Activated naive CD4-positive, alpha-beta T cell treated with anti-CD3 and anti-CD28 coated beads, Interleukin-2, amount 50 U/mL, for 72 hours (primary cell): ENCODE data around the gene CISD3. TPM values are rescaled to one million over a fixed set of nuclear protein-coding genes. Genes with fewer than 3 reads are reported as not detected.

Source experiments
- ATAC-seq, 2 donors: fragments of 150-1000 bp; cut with Tn5 transposase; 2 replicates each; pipeline ENCODE4 v1.10.0; 2021; ENCODE audit warnings: mild to moderate bottlenecking in 2 of 2, moderate library complexity in 2 of 2
- DNase-seq, 2 donors: peaks; one replicate each; pipeline ENCODE4 v3.0.0; 2021 to 2022; ENCODE audit warnings: low spot score in 2 of 2
- H3K27ac Mint-ChIP-seq, 2 donors: one replicate each; pipeline ENCODE4 v1.8.0; 2022; ENCODE audit warnings: mild to moderate bottlenecking in 2 of 2, mixed read lengths in 2 of 2
- H3K36me3 Mint-ChIP-seq, 2 donors: one replicate each; pipeline ENCODE4 v1.8.0; 2022; ENCODE audit warnings: mixed read lengths in 2 of 2
- H3K9me3 Mint-ChIP-seq, 2 donors: one replicate each; pipeline ENCODE4 v1.8.0; 2022; ENCODE audit warnings: mixed read lengths in 2 of 2
- total RNA-seq, 2 donors: library from RNA; stranded (reverse); gene quantifications; one replicate each; pipeline ENCODE4 v1.2.3, GENCODE V29; 2022

The CISD3 gene
- total RNA-seq, 2 donors from 2014 or later, result 32.7 to 40.7 TPM

GRCh38 chr17:38746004-38746848, 16.1 kb downstream of the CISD3 start:
- H3K9me3 Mint-ChIP-seq, result no peaks in the 10 kb centered on the region
- no peaks in the 10 kb centered on the region for H3K36me3 Mint-ChIP-seq
- ATAC-seq (no peak), DNase-seq (no peak)
- no peak overlapping the region for H3K27ac Mint-ChIP-seq

DNA sequence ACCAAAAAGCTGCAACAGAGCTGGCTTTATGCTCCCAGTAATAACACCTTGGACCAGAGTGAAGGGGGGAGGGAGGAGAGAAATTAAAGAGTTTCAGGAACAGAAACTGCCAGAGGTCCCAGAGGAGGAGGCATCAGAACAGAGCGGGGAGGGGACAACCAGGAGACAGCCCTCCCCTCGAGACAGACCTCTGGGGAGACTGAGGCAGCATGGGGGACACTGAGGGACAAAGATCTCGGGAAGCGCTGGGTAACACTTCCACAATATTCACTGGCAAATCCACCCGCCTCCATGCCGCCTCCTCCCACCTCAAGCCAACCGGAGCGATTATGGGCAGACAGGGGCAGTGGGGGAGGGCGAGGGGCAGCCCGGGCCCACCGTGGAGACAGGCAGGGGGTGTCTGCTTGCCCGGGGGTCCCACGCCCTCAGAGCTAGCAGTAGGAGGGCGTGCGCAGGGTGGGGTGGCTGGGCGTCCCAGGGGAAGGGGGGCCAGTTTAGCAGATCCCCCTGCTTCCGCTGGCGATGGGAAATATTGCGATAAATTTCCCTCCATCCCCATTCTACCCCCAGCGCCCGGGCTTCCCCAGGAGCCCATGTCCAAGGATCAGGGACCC, 16.8 kb downstream of the CISD3 start:
- DNase-seq (no peak), ATAC-seq (no peak)
- Mint-ChIP-seq H3K9me3 (no peaks in the 10 kb centered on the region), H3K27ac (no peak overlapping the region), H3K36me3 (peaks cover 0 to 3% of the 10 kb centered on the region in 2 donors)

DNA sequence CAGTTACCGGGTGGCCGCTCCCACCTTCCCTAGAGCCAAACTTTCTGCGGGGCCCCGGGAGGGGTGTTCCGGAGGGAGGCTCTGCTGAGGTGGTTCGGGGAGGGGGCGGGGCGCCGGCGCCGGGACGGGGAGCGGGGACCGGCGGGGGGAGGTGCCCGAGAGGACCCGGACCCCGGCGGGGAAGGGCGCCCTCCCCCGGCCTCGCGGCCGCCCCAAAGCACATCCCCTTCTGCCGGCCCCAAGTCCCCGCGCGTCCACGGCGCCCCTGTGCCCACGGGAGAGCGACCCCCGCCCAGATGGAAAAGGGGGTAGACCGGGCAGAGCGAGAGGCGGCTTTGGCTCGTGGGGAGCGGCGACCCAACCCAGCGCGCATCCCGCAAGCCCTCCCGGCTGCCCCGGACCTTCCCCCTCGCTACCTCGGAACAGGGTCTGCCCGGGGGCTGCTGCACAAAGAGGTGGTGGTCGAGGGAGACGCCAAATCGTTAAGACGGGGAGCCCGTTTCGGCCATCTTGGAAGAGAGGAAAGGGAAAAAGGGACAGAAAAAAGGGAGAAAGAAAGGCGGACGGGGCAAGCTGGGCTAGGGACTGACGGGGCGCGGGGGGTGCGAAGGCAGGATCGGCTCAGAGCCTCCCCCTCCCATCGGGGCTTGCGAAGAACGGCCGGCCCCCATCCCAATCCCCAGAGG, 17.5 kb downstream of the CISD3 start:
- peaks cover 3 to 10% of the 10 kb centered on the region in 2 donors for H3K36me3 Mint-ChIP-seq
- no peaks in the 10 kb centered on the region for H3K9me3 Mint-ChIP-seq
- DNase-seq (no peak), ATAC-seq (no peak)
- peak overlapping the region in 1 of 2 donors; percentile 73 for H3K27ac Mint-ChIP-seq

GRCh38 chr17:38748149-38748891, 18.2 kb downstream of the CISD3 start, which contains the start of gene PCGF2:
Gene PCGF2 (minus strand): TSS chr17:38748336. CDS start chr17:38740402, 7,934 bp downstream.
- no peak for DNase-seq
- H3K36me3 Mint-ChIP-seq, result peaks cover 9 to 17% of the 10 kb centered on the region in 2 donors
- no peak for ATAC-seq
- peak within 1 kb of the TSS in 1 of 2 donors; percentile 73 for H3K27ac Mint-ChIP-seq
- no peaks in the 10 kb centered on the region for H3K9me3 Mint-ChIP-seq

DNA sequence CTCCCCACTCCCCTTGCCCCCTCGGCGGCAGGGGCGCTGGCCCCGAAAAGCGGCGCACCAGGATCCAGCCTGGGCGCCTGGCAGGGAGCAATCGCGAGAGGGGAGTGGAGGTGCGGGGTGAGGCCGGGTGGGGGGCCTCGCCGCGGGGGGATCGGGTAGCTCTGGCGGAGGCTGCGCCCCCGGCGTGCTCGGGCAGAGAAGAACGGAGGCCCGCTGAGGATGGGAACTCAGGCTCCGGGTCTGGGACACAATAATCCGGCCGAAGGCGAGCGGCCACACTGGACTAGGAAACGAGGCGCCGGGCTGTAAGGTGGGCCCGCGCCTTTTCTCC, 18.7 kb downstream of the CISD3 start:
- Mint-ChIP-seq H3K9me3 (no peaks in the 10 kb centered on the region), H3K36me3 (peaks cover 15 to 22% of the 10 kb centered on the region in 2 donors), H3K27ac (no peak overlapping the region)
- no peak for ATAC-seq
- DNase-seq, result no peak

GRCh38 chr17:38749223-38750043, 19.3 kb downstream of the CISD3 start:
- peaks cover 19 to 24% of the 10 kb centered on the region in 2 donors for H3K36me3 Mint-ChIP-seq

DNA sequence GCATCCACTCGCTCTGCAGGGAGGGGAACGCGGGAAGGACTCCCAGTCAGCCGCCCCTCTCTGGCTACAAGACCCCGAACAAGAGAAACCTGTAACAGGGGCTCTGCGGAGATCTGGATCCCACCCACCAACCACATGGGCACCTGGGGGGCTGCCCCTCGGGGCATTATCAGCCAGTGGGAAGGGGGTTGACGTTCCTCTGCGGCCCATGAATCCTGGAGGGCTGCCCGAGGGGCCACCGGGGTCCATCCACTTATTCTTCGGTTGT, 19.8 kb downstream of the CISD3 start:
- ATAC-seq (no peak), DNase-seq (no peak)
- Mint-ChIP-seq H3K9me3 (no peaks in the 10 kb centered on the region), H3K27ac (no peak overlapping the region), H3K36me3 (peaks cover 23 to 28% of the 10 kb centered on the region in 2 donors)

More at GRCh38 chr17:38749223-38750043, 19.3 kb downstream of the CISD3 start:
- DNase-seq (peak in 1 of 2 donors; percentile 33), ATAC-seq (no peak)
- no peaks in the 10 kb centered on the region for H3K9me3 Mint-ChIP-seq
- no peak overlapping the region for H3K27ac Mint-ChIP-seq

DNA sequence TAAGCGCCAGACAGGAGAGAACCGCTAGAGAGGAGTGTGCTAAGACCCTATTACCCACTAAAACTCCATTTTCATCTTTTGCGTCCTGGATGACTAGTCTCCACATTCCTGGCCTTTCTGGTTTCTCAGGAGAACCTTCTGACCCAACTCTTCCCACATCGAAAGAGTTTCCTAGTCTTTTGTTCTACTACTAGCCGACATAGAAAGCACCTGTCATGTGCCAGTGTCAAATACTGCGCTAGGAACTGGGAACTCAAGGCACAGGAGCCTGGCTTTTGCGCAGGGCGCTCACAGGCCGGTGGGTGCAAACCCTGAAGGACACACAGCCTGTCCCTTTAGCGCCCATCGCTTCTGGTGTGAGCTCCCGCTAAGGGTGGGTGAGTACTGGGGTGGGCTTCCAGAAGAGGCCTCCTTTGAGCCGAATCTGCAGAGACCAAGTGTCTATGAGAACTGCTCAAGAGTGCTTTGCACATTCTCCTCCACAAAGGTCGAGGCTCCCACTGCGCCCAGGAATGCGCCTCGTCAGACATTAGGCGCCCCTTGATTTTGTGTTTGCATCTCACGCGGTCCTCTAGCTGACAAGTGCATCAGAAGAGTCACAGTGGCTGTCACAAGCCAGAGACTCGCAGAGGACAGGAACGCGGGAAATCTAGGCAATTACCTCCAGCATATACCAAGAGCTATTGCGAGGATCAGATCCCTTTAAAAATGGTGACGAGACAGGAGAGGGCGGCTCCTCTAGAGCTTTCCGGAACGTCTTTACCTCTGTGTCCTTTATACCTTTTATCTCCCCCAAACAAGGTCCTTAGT, 20.4 kb downstream of the CISD3 start:
- Mint-ChIP-seq H3K9me3 (no peaks in the 10 kb centered on the region), H3K36me3 (peaks cover 23 to 28% of the 10 kb centered on the region in 2 donors), H3K27ac (peak overlapping the region; percentile 48 to 98)
- DNase-seq (no peak), ATAC-seq (no peak)

GRCh38 chr17:38751144-38751807, 21.1 kb downstream of the CISD3 start:
- peak overlapping the region; percentile 98 to 100 for H3K27ac Mint-ChIP-seq
- H3K36me3 Mint-ChIP-seq, result peaks cover 23 to 33% of the 10 kb centered on the region in 2 donors
- ATAC-seq, result no peak
- no peak for DNase-seq
- no peaks in the 10 kb centered on the region for H3K9me3 Mint-ChIP-seq

GRCh38 chr17:38751808-38752307, 21.7 kb downstream of the CISD3 start:
- Mint-ChIP-seq H3K27ac (peak overlapping the region; percentile 98 to 100), H3K36me3 (peaks cover 23 to 33% of the 10 kb centered on the region in 2 donors), H3K9me3 (no peaks in the 10 kb centered on the region)
- DNase-seq (peak; percentile 85 to 95), ATAC-seq (peak; percentile 30 to 46)

GRCh38 chr17:38752308-38753070, 22.3 kb downstream of the CISD3 start, which contains the start of gene PSMB3:
Gene PSMB3 (plus strand): TSS chr17:38752741. CDS start chr17:38752827, 86 bp downstream.
- no peaks in the 10 kb centered on the region for H3K9me3 Mint-ChIP-seq
- peaks cover 23 to 33% of the 10 kb centered on the region in 2 donors for H3K36me3 Mint-ChIP-seq
- DNase-seq (peak; percentile 93 to 98), ATAC-seq (peak; percentile 89 to 90)
- H3K27ac Mint-ChIP-seq, result peak within 1 kb of the TSS; percentile 98 to 100

DNA sequence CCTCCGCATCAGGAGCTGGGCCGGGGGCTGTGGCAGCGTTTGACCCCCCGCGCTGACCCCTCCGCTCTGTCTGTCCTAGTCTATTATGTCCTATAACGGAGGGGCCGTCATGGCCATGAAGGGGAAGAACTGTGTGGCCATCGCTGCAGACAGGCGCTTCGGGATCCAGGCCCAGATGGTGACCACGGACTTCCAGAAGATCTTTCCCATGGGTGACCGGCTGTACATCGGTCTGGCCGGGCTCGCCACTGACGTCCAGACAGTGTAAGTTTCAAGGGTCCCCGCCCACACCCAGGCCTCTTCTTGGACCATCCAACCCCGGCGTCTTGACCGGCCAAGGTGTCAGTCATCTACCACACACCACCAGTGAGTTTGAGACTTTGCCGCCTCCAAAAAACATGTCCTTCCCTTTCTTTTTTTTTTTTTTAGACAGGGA, 22.9 kb downstream of the CISD3 start:
- no peak for DNase-seq
- Mint-ChIP-seq H3K9me3 (no peaks in the 10 kb centered on the region), H3K27ac (peak overlapping the region; percentile 98 to 100), H3K36me3 (peaks cover 23 to 33% of the 10 kb centered on the region in 2 donors)
- ATAC-seq, result no peak

- Mint-ChIP-seq H3K36me3 (peaks cover 0 to 16% of the 10 kb centered on the region in 2 donors), H3K9me3 (no peaks in the 10 kb centered on the region), H3K27ac (peak overlapping the region; percentile 53 to 65)
- ATAC-seq (peak; percentile 46 to 65), DNase-seq (peak in 1 of 2 donors; percentile 46)
These were observed 31.5 kb downstream of the CISD3 start for GRCh38 chr17:38761612-38762011.

DNA sequence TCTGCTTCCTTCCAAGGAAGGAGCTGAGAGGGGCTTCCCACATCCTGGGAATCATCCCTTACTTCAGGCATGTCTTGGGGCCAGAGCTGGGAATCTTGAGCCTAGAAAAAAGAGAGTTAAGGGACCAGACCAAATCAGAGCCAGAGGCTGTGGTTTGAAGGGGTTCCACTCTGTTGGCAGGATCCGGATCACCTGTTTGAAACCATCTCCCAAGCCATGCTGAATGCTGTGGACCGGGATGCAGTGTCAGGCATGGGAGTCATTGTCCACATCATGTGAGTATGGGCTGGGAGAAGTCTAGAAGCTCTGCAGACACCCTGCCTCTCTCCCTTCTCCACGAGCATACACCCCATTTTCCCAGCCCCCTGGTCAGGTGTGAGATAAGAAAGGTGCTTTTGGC, 32.1 kb downstream of the CISD3 start:
- Mint-ChIP-seq H3K9me3 (no peaks in the 10 kb centered on the region), H3K36me3 (peaks cover 0 to 22% of the 10 kb centered on the region in 2 donors), H3K27ac (peak overlapping the region; percentile 53 to 65)
- no peak for ATAC-seq
- no peak for DNase-seq
